ENCODE results near the gene PRLR.

GRCh38 chr5:35125746-35126145 lies 104.5 kb downstream of the PRLR start:
- no peak for TF ChIP-seq NANOG (IDR thresholded peaks at IDR 0.05; ENCODE audit: insufficient read depth, low read depth, low read length, poor library complexity, severe bottlenecking)
- TF ChIP-seq CTCF (IDR thresholded peaks at IDR 0.05; ENCODE audit: control extremely low read depth in 1 of 3, insufficient read depth in 1 of 3, low read depth in 1 of 3, low read length in 3 of 3) = no peak
- TF ChIP-seq POLR2AphosphoS5 (IDR thresholded peaks at IDR 0.05; ENCODE audit: low read depth, low read length) = no peak
- TF ChIP-seq TEAD4 (IDR thresholded peaks at IDR 0.05; ENCODE audit: low read depth, low read length) = no peak
- no peak for TF ChIP-seq POLR2A (IDR thresholded peaks at IDR 0.05; ENCODE audit: control extremely low read depth in 1 of 2, low read depth in 2 of 2, low read length in 2 of 2)
- no peak for TF ChIP-seq SP1 (IDR thresholded peaks at IDR 0.05; ENCODE audit: low read depth, low read length)
- TF ChIP-seq ATF3 (IDR thresholded peaks at IDR 0.05; ENCODE audit: insufficient read depth, low read depth, low read length) = no peak
- TF ChIP-seq, protein P1, sequence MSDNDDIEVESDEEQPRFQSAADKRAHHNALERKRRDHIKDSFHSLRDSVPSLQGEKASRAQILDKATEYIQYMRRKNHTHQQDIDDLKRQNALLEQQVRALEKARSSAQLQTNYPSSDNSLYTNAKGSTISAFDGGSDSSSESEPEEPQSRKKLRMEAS (IDR thresholded peaks at IDR 0.05) = no peak
- TF ChIP-seq ZNF274 (IDR thresholded peaks at IDR 0.05; ENCODE audit: borderline replicate concordance, extremely low read depth, low read length) = no peak
- no peak for TF ChIP-seq HDAC2 (IDR thresholded peaks at IDR 0.05; ENCODE audit: borderline replicate concordance in 1 of 2, low read depth in 2 of 2, low read length in 2 of 2)
- TF ChIP-seq SRF (IDR thresholded peaks at IDR 0.05; ENCODE audit: low read depth, low read length) = no peak
